ENCODE data around the gene TMEM141.
"Not testable (repeated sequence)": the region's sequence is repeated elsewhere in the genome, so short reads cannot be mapped to it uniquely, and the experiment has no call there.

The TMEM141 gene

GRCh38 chr9:136796238-136796774 is 5.2 kb downstream of the TMEM141 start, which contains the start of gene CCDC183:
TSS of gene CCDC183 (plus strand) at chr9:136796338. CDS start at chr9:136796398, 60 bp downstream.
- DNase-seq = no peak

- DNase-seq = not testable (repeated sequence)
These were observed 5.7 kb downstream of the TMEM141 start for GRCh38 chr9:136796775-136797347.

GRCh38 chr9:136798708-136799078 is 7.5 kb downstream of the TMEM141 start:
- DNase-seq = no peak

GRCh38 chr9:136799079-136799853 is 8.1 kb downstream of the TMEM141 start:
- DNase-seq = no peak

- DNase-seq = peak; percentile 66
These were observed 8.9 kb downstream of the TMEM141 start for GRCh38 chr9:136799854-136800657.

- no peak for DNase-seq
These were observed 11.2 kb downstream of the TMEM141 start for GRCh38 chr9:136802321-136802720.

GRCh38 chr9:136803009-136803550 is 11.9 kb downstream of the TMEM141 start:
- not testable (repeated sequence) for DNase-seq

GRCh38 chr9:136803551-136804508 is 12.7 kb downstream of the TMEM141 start:
- no peak for DNase-seq

GRCh38 chr9:136804509-136805206 is 13.5 kb downstream of the TMEM141 start:
- no peak for DNase-seq

- DNase-seq = no peak
These were observed 14.1 kb downstream of the TMEM141 start for GRCh38 chr9:136805207-136805740.

- no peak for DNase-seq
These were observed 14.9 kb downstream of the TMEM141 start for GRCh38 chr9:136806067-136806466.

GRCh38 chr9:136806631-136807201 is 15.6 kb downstream of the TMEM141 start:
- no peak for DNase-seq

- DNase-seq = no peak
These were observed 16.3 kb downstream of the TMEM141 start, which contains the start of gene RABL6 for GRCh38 chr9:136807281-136808074. TSS of gene RABL6 (plus strand) at chr9:136807948. CDS start at chr9:136808197, 249 bp downstream.

GRCh38 chr9:136808075-136808805 is 17.1 kb downstream of the TMEM141 start:
- DNase-seq = no peak

GRCh38 chr9:136808806-136809158 is 17.6 kb downstream of the TMEM141 start:
- DNase-seq = no peak

- DNase-seq = no peak
These were observed 23.7 kb downstream of the TMEM141 start for GRCh38 chr9:136814725-136815421.

- DNase-seq = no peak
These were observed 24.3 kb downstream of the TMEM141 start for GRCh38 chr9:136815422-136815782.

Data from NCI-H1417 treated with DMSO at 0.1 percent for 48 hours (cell line).